ENCODE measurements around the gene UBE2R2. TPM values are rescaled to one million over a fixed set of nuclear protein-coding genes. Genes with fewer than 3 reads are reported as not detected.

The UBE2R2 gene
- total RNA-seq, 1 donor from 2014 or later, result 36.7 TPM

GRCh38 chr9:33780276-33780675 is 36.7 kb upstream of the UBE2R2 start:
- Histone ChIP-seq H3K27me3 (no peaks in the 10 kb centered on the region), H3K9me3 (no peaks in the 10 kb centered on the region), H3K4me3 (no peak overlapping the region), H3K4me1 (peaks cover 2% of the 10 kb centered on the region), H3K27ac (no peak overlapping the region), H3K36me3 (no peaks in the 10 kb centered on the region)
- ATAC-seq, result no peak
- intact Hi-C loops (cut with DNase I), result no loop called here
- DNase-seq, result no peak
- TF ChIP-seq CTCF (IDR thresholded peaks at IDR 0.05), result no peak

- intact Hi-C loops (cut with DNase I), result no loop called here
Measured at GRCh38 chr9:33781736-33782135, 35.2 kb upstream of the UBE2R2 start.

DNA sequence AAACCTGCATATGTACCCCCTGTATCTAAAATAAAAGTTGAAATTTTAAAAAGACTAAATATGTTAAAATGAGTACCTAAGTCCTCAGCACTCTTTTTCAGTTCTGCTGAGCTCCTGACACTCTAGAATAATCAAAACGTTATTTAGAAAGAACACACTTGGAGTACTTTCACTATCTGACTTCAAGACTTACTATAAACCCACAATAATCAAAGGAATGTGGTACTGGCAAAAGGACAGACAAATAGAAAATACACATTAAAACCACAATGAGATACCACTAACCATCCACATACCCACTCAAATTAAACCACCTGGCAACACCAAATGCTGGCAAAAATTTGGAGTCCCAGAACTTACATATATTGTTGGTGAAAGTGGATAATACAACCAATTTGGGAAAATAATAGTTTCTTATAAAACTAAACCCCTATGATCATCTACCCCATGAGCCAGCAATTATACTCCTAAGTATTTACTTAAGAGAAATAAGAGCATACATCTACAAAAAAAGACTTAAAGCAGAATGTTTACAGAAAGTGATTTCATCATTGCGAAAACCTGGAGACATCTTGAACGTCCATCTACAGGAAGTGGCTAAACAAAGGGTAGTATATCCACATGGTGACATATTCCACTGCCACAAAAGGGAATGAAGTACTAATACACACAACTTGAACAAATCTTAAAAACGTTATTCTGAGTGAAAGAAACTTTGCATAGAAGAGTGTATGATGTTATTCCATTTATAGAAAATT is 34.4 kb upstream of the UBE2R2 start:
- Histone ChIP-seq H3K9me3 (no peaks in the 10 kb centered on the region), H3K4me1 (peaks cover 2% of the 10 kb centered on the region), H3K36me3 (no peaks in the 10 kb centered on the region), H3K27me3 (no peaks in the 10 kb centered on the region), H3K27ac (no peak overlapping the region), H3K4me3 (no peak overlapping the region)
- no peak for DNase-seq
- no peak for TF ChIP-seq CTCF (IDR thresholded peaks at IDR 0.05)
- peak; percentile 37 for ATAC-seq
- intact Hi-C loops (cut with DNase I), result no loop called here

More at GRCh38 chr9:33781736-33782135, 35.2 kb upstream of the UBE2R2 start:
- TF ChIP-seq CTCF (IDR thresholded peaks at IDR 0.05), result no peak
- no peak for ATAC-seq
- Histone ChIP-seq H3K9me3 (no peaks in the 10 kb centered on the region), H3K4me3 (no peak overlapping the region), H3K36me3 (no peaks in the 10 kb centered on the region), H3K4me1 (peaks cover 2% of the 10 kb centered on the region), H3K27me3 (no peaks in the 10 kb centered on the region), H3K27ac (no peak overlapping the region)
- no peak for DNase-seq

DNA sequence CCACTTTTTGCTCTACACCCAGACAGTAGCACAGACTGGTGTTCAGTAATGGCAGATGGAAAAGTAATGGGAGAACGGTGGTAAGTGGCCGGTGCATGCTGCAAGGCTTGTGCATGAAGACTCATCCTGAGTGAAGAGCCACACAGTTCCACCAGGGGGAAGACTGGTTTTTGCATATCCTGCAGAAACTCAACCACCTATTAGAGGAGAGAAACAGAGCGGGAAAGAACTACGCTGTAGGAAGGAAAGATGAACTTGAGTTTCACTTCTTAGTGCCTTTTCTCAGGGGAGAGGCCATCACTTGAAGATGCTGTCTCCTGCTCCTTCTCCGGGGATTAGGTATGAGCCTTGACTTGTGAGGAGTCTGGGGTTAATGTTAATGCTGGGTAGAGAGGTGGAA is 31.0 kb upstream of the UBE2R2 start:
- Histone ChIP-seq H3K27ac (no peak overlapping the region), H3K36me3 (no peaks in the 10 kb centered on the region), H3K4me1 (peaks cover 2% of the 10 kb centered on the region), H3K9me3 (no peaks in the 10 kb centered on the region), H3K4me3 (no peak overlapping the region), H3K27me3 (no peaks in the 10 kb centered on the region)
- no peak for DNase-seq
- TF ChIP-seq CTCF (IDR thresholded peaks at IDR 0.05), result no peak
- intact Hi-C loops (cut with DNase I), result no loop called here
- no peak for ATAC-seq

- no peak overlapping the region for H3K27ac ChIP-seq
- TF ChIP-seq CTCF (IDR thresholded peaks at IDR 0.05), result no peak
Measured at GRCh38 chr9:33786681-33787080, 30.3 kb upstream of the UBE2R2 start.

More at GRCh38 chr9:33786681-33787080, 30.3 kb upstream of the UBE2R2 start:
- H3K4me1 ChIP-seq, result peaks cover 2% of the 10 kb centered on the region
- H3K36me3 ChIP-seq, result no peaks in the 10 kb centered on the region
- intact Hi-C loops (cut with DNase I), result no loop called here
- DNase-seq (no peak), ATAC-seq (no peak)
- no peaks in the 10 kb centered on the region for H3K9me3 ChIP-seq
- no peaks in the 10 kb centered on the region for H3K27me3 ChIP-seq
- H3K4me3 ChIP-seq, result no peak overlapping the region
